Transverse colon (tissue), 4 donors: ENCODE measurements around the gene NRIP2. TPM values are rescaled to one million over a fixed set of nuclear protein-coding genes. Genes with fewer than 3 reads are reported as not detected.

ENCODE experiments used
- DNase-seq: peaks from one replicate; pipeline ENCODE4 v3.0.0-alpha.2; 2019
- H3K27ac ChIP-seq, 4 donors: fragments of 200-600 bp; sonication (generic); 2 replicates each; pipeline ENCODE4 v1.5.1; 2016 to 2018; ENCODE audit warnings: inconsistent platforms in 4 of 4
- H3K27me3 ChIP-seq: fragments of 200-600 bp; sonication (generic); 2 replicates; pipeline ENCODE4 v1.5.1; 2017; ENCODE audit warnings: inconsistent platforms
- H3K36me3 ChIP-seq, 4 donors: fragments of 200-600 bp; sonication (generic); 2 replicates each; pipeline ENCODE4 v1.5.1; 2017 to 2019; ENCODE audit warnings: inconsistent platforms in 4 of 4
- H3K4me1 ChIP-seq, 4 donors: fragments of 200-600 bp; sonication (generic); 2 replicates each; pipeline ENCODE4 v1.5.1; 2017 to 2020; ENCODE audit warnings: inconsistent platforms in 4 of 4
- H3K4me3 ChIP-seq, 4 donors: fragments of 200-600 bp; sonication (generic); 1 replicate in 1 of 4; 2 replicates in 3 of 4; pipeline versions ENCODE4 v1.5.1 to v1.6.1; 2017 to 2019; ENCODE audit warnings: inconsistent platforms in 4 of 4
- H3K9me3 ChIP-seq, 2 donors: fragments of 200-600 bp; sonication (generic); 2 replicates each; pipeline ENCODE4 v1.5.1; 2017 to 2019; ENCODE audit warnings: inconsistent platforms in 2 of 2
- EP300 ChIP-seq: sonication (generic); formaldehyde crosslinking; IDR thresholded peaks from one replicate; pipeline ENCODE4 v1.6.1; 2017; ENCODE audit warnings: antibody characterized with exemption, low read depth
- POLR2A ChIP-seq: fragments of 450-650 bp; IDR thresholded peaks from one replicate; pipeline ENCODE4 v1.6.1; 2016; ENCODE audit warnings: antibody characterized with exemption, mild to moderate bottlenecking, moderate library complexity
- POLR2AphosphoS5 ChIP-seq, 3 donors: sonication (generic); formaldehyde crosslinking; IDR thresholded peaks; one replicate each; pipeline ENCODE4 v1.6.1; 2016; ENCODE audit warnings: antibody characterized with exemption in 3 of 3
- WGBS, 2 donors: methylation state at CpG; one replicate each; pipeline ENCODE4 v1.1.5; 2018; ENCODE audit warnings: low coverage in 1 of 2; 5-methylcytosine and 5-hydroxymethylcytosine counted together
- in situ Hi-C, 4 donors: fragments of 200-750 bp; cut with MboI; loops; one replicate each; pipeline versions ENCODE4 v1.15.0 to v1.15.1; 2017; ENCODE audit warnings: low sequenced_read_pairs in 3 of 4, low pct_ligation_motif_present in 1 of 4, low pct_unique_long_range_greater_than_20kb in 1 of 4
- intact Hi-C: fragments of 100-400 bp; cut with DNase I; formaldehyde crosslinking; loops from one replicate; pipeline ENCODE4 v1.15.1; 2023; ENCODE audit warnings: low total_unique reads
- total RNA-seq, 4 donors: library from RNA; depleted of rRNA; stranded (reverse); fragments of >200 nt; gene quantifications; one replicate each; pipeline ENCODE4 v1.1.0, GENCODE V29; 2016
- TF ChIP-seq, protein P1 (sequence below), 5 experiments: fragments of 200-600 bp in 3 of 5; fragments of 450-650 bp in 2 of 5; sonication (generic) in 3 of 5; IDR thresholded peaks; 1 replicate in 2 of 5; 2 replicates in 3 of 5; pipeline ENCODE4 v1.5.1; 2016 to 2017; ENCODE audit warnings: antibody characterized with exemption in 5 of 5, inconsistent platforms in 3 of 5, mild to moderate bottlenecking in 2 of 5, moderate library complexity in 1 of 5

NRIP2 gene
- total RNA-seq, 4 donors from 2014 or later: 0.14 to 0.32 (median 0.20) TPM; not detected in 1

GRCh38 chr12:2833810-2834209 is 1.0 kb downstream of the NRIP2 start:
- Histone ChIP-seq H3K9me3 (no peaks in the 10 kb centered on the region), H3K27ac (peak overlapping the region in 1 of 4 donors; percentile 24), H3K27me3 (no peaks in the 10 kb centered on the region), H3K36me3 (no peaks in the 10 kb centered on the region), H3K4me1 (peaks cover 0 to 13% (median 7%) of the 10 kb centered on the region in 4 donors), H3K4me3 (no peak overlapping the region)
- intact Hi-C loops: no loop called here
- 67 to 82% methylated on average over 1 to 9 of the region's 9 CpGs for WGBS, 2 donors
- in situ Hi-C loops: no loop called here
- DNase-seq: no peak
- no peak for TF ChIP-seq POLR2AphosphoS5 (IDR thresholded peaks at IDR 0.05)
- TF ChIP-seq EP300: no peak
- no peak for TF ChIP-seq POLR2A
- TF ChIP-seq, protein P1, sequence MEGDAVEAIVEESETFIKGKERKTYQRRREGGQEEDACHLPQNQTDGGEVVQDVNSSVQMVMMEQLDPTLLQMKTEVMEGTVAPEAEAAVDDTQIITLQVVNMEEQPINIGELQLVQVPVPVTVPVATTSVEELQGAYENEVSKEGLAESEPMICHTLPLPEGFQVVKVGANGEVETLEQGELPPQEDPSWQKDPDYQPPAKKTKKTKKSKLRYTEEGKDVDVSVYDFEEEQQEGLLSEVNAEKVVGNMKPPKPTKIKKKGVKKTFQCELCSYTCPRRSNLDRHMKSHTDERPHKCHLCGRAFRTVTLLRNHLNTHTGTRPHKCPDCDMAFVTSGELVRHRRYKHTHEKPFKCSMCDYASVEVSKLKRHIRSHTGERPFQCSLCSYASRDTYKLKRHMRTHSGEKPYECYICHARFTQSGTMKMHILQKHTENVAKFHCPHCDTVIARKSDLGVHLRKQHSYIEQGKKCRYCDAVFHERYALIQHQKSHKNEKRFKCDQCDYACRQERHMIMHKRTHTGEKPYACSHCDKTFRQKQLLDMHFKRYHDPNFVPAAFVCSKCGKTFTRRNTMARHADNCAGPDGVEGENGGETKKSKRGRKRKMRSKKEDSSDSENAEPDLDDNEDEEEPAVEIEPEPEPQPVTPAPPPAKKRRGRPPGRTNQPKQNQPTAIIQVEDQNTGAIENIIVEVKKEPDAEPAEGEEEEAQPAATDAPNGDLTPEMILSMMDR (IDR thresholded peaks at IDR 0.05): no peak

GRCh38 chr12:2833327-2833726 is 1.5 kb downstream of the NRIP2 start:
- 71 to 83% methylated on average over 1 to 5 of the region's 5 CpGs for WGBS, 2 donors
- H3K36me3 ChIP-seq: no peaks in the 10 kb centered on the region
- H3K9me3 ChIP-seq: no peaks in the 10 kb centered on the region
- TF ChIP-seq POLR2AphosphoS5 (IDR thresholded peaks at IDR 0.05) (no peak), POLR2A (no peak), EP300 (no peak)
- TF ChIP-seq, protein P1 (IDR thresholded peaks at IDR 0.05): no peak
- H3K27me3 ChIP-seq: no peaks in the 10 kb centered on the region
- H3K4me1 ChIP-seq: peaks cover 0 to 13% (median 7%) of the 10 kb centered on the region in 4 donors
- intact Hi-C loops (no loop called here), in situ Hi-C loops (no loop called here)
- no peak overlapping the region for H3K27ac ChIP-seq
- no peak overlapping the region for H3K4me3 ChIP-seq
- no peak for DNase-seq

DNA sequence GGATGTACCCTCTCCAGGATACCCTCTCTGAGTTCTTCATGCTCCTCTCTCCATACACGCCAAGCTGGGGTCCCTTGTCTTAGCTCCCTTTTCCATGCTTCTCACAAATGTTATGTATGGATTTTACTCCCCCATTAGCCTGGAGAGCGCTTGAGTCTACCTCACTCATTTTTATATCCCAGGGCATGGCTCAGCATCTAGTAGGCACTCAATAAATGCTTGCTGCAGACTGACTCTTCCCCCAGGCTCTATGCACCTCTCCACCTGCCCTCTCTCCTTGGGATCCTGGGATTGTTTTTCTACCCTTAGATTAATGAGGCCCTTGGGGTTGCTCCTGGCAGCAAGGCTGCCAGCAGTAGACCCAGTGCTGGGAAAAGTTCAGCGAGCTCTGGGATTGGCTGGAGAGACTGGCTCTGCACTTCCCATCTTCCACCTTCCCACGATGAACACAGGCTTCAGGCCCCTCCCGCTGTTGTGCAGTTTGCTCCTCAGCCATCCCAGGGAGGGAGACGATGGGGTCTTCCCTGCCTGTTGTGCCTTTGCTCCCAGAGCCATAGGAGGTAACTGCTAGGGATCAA is 2.2 kb downstream of the NRIP2 start:
- no peak for DNase-seq
- WGBS, 2 donors: 75 to 90% methylated on average over 2 to 6 of the region's 6 CpGs
- peaks cover 0 to 6% (median 3%) of the 10 kb centered on the region in 4 donors for H3K36me3 ChIP-seq
- H3K4me3 ChIP-seq: no peak overlapping the region
- no peaks in the 10 kb centered on the region for H3K27me3 ChIP-seq
- H3K27ac ChIP-seq: no peak overlapping the region
- in situ Hi-C loops: no loop called here
- TF ChIP-seq POLR2AphosphoS5 (IDR thresholded peaks at IDR 0.05) (no peak), EP300 (no peak), POLR2A (no peak)
- TF ChIP-seq, protein P1 (IDR thresholded peaks at IDR 0.05): no peak
- no peaks in the 10 kb centered on the region for H3K9me3 ChIP-seq
- H3K4me1 ChIP-seq: peaks cover 0 to 13% (median 7%) of the 10 kb centered on the region in 4 donors
- intact Hi-C loops: no loop called here

GRCh38 chr12:2829275-2829674 is 5.6 kb downstream of the NRIP2 start:
- no peak for TF ChIP-seq POLR2AphosphoS5 (IDR thresholded peaks at IDR 0.05)
- TF ChIP-seq, protein P1 (IDR thresholded peaks at IDR 0.05): no peak
- no peak for TF ChIP-seq POLR2A
- TF ChIP-seq EP300: no peak
- intact Hi-C loops (no loop called here), in situ Hi-C loops (no loop called here)
- H3K4me3 ChIP-seq: no peak overlapping the region
- WGBS, 2 donors: 72 to 80% methylated on average over 5 to 6 of the region's 6 CpGs
- H3K9me3 ChIP-seq: no peaks in the 10 kb centered on the region
- H3K27ac ChIP-seq: no peak overlapping the region
- no peaks in the 10 kb centered on the region for H3K27me3 ChIP-seq
- no peak for DNase-seq
- H3K36me3 ChIP-seq: peaks cover 0 to 32% (median 15%) of the 10 kb centered on the region in 4 donors
- H3K4me1 ChIP-seq: no peaks in the 10 kb centered on the region
